HepG2 (cell line): ENCODE results near the gene VCL. TPM values are rescaled to one million over a fixed set of nuclear protein-coding genes. Genes with fewer than 3 reads are reported as not detected.
A peak's percentile ranks its signal among the peaks of the same experiment; 100 is the strongest.

Experiments
- ATF3 ChIP-seq: sonication (generic); formaldehyde crosslinking; IDR thresholded peaks from 2 replicates; pipeline ENCODE4 v1.4.0; 2020; ENCODE audit warnings: missing genetic modification reagents
- BCL3 ChIP-seq: sonication (generic); formaldehyde crosslinking; IDR thresholded peaks from 2 replicates; pipeline ENCODE4 v1.5.1; 2020; ENCODE audit warnings: mild to moderate bottlenecking, missing genetic modification reagents, moderate library complexity
- MAFF ChIP-seq: IDR thresholded peaks from 2 replicates; pipeline ENCODE4 v1.6.1; 2011; ENCODE audit warnings: low read depth, low read length, improper control_type of control experiment
- MAX ChIP-seq: IDR thresholded peaks from 2 replicates; pipeline ENCODE4 v1.6.1; 2012; ENCODE audit warnings: inconsistent platforms
- MAZ ChIP-seq, 2 experiments: sonication (generic) in 1 of 2; formaldehyde crosslinking in 1 of 2; IDR thresholded peaks; 2 replicates each; pipeline versions ENCODE4 v1.5.0 to v1.6.1; 2012 to 2020; ENCODE audit warnings: low read depth in 2 of 2, mild to moderate bottlenecking in 2 of 2, borderline replicate concordance in 1 of 2, improper control_type of control experiment in 1 of 2, low read length in 1 of 2, missing genetic modification reagents in 1 of 2, moderate library complexity in 1 of 2
- MTA1 ChIP-seq: sonication (generic); formaldehyde crosslinking; IDR thresholded peaks from 2 replicates; pipeline ENCODE4 v1.4.0; 2020; ENCODE audit warnings: missing genetic modification reagents, mild to moderate bottlenecking, borderline replicate concordance
- NKX3-1 ChIP-seq: sonication (generic); formaldehyde crosslinking; IDR thresholded peaks from 2 replicates; pipeline ENCODE4 v1.5.0; 2020; ENCODE audit warnings: missing genetic modification reagents
- NRL ChIP-seq: sonication (generic); formaldehyde crosslinking; IDR thresholded peaks from 2 replicates; pipeline ENCODE4 v1.5.0; 2020; ENCODE audit warnings: missing genetic modification reagents, mild to moderate bottlenecking, moderate library complexity, borderline replicate concordance
- TARDBP ChIP-seq: sonication (generic); formaldehyde crosslinking; IDR thresholded peaks from 2 replicates; pipeline ENCODE4 v1.8.0; 2022; ENCODE audit warnings: mild to moderate bottlenecking, missing genetic modification reagents
- ZBTB1 ChIP-seq: sonication (generic); formaldehyde crosslinking; IDR thresholded peaks from 2 replicates; pipeline ENCODE4 v1.4.0; 2020; ENCODE audit warnings: missing genetic modification reagents, borderline replicate concordance
- ZBTB25 ChIP-seq: IDR thresholded peaks from 2 replicates; pipeline ENCODE4 v1.6.1; 2018; ENCODE audit warnings: missing genetic modification reagents
- ZBTB40 ChIP-seq, 2 experiments: fragments of 450-650 bp in 1 of 2; sonication (generic) in 1 of 2; formaldehyde crosslinking in 1 of 2; IDR thresholded peaks; 2 replicates each; pipeline versions ENCODE4 v1.6.1 to v1.8.0; 2016 to 2022; ENCODE audit warnings: antibody characterized with exemption in 1 of 2, mild to moderate bottlenecking in 1 of 2, missing genetic modification reagents in 1 of 2
- ZNF232 ChIP-seq: sonication (generic); formaldehyde crosslinking; IDR thresholded peaks from 2 replicates; pipeline ENCODE4 v1.4.0; 2020; ENCODE audit warnings: missing genetic modification reagents, borderline replicate concordance
- ZNF263 ChIP-seq: sonication (generic); formaldehyde crosslinking; IDR thresholded peaks from 2 replicates; pipeline ENCODE4 v1.4.0; 2020; ENCODE audit warnings: missing genetic modification reagents
- ZNF619 ChIP-seq: sonication (generic); formaldehyde crosslinking; IDR thresholded peaks from 2 replicates; pipeline ENCODE4 v1.4.0; 2020; ENCODE audit warnings: mild to moderate bottlenecking, missing genetic modification reagents
- polyA plus RNA-seq, 8 experiments: library from polyadenylated mRNA; depleted of rRNA in 3 of 8; stranded (reverse) in 7 of 8; unstranded in 1 of 8; fragments of >200 nt; fragmentation: Illumina TruSeq in 4 of 8; extraction: Trizol in 4 of 8; gene quantifications; 2 replicates each; pipeline versions ENCODE4 v1.2.1 to v1.2.3, GENCODE V29; 2011 to 2016; ENCODE audit warnings: low read depth in 4 of 8, missing spikeins in 1 of 8, mixed read lengths in 1 of 8; ENCODE audit not compliant: insufficient read depth in 1 of 8
- total RNA-seq, 5 experiments: library from RNA; depleted of rRNA; stranded (reverse); fragments of >200 nt; fragmentation: Illumina TruSeq; extraction: Trizol; gene quantifications; 2 replicates each; pipeline ENCODE4 v1.2.3, GENCODE V29; 2016; ENCODE audit warnings: low read depth in 1 of 5

The VCL gene
- total and polyA plus RNA-seq, 2 of the 13 experiments (the other 11 are each of a cell fraction or from before 2014, with no cell fraction given): 17.3 to 26.9 TPM

- TF ChIP-seq ATF3 (CRISPR knock-in tag) (no peak), MAX (peak; percentile 52), MTA1 (CRISPR knock-in tag) (peak; percentile 61; the same call in 1 of the 2 replicates), NKX3-1 (0 out of 2 replicates have a peak, but pooled peaks have one; percentile 35), ZBTB25 (peak; percentile 61; the same call in 1 of the 2 replicates), TARDBP (CRISPR knock-in tag) (0 out of 2 replicates have a peak, but pooled peaks have one; percentile 53), MAFF (no peak), ZNF263 (CRISPR knock-in tag) (peak; percentile 27; the same call in 1 of the 2 replicates), BCL3 (CRISPR knock-in tag) (peak; percentile 41; the same call in 1 of the 2 replicates), ZBTB1 (CRISPR knock-in tag) (no peak), ZBTB40 (IDR thresholded peaks at IDR 0.05) (no peak), ZBTB40 (CRISPR knock-in tag; IDR thresholded peaks at IDR 0.05) (peak; percentile 36; the same call in 1 of the 2 replicates), NRL (CRISPR knock-in tag) (peak; percentile 76; the same call in 1 of the 2 replicates), ZNF232 (CRISPR knock-in tag) (peak; percentile 81; the same call in 1 of the 2 replicates), MAZ (IDR thresholded peaks at IDR 0.05; ENCODE audit: borderline replicate concordance, low read depth, low read length) (peak; percentile 99), MAZ (CRISPR knock-in tag; IDR thresholded peaks at IDR 0.05; ENCODE audit: low read depth) (peak; percentile 89), ZNF619 (CRISPR knock-in tag) (no peak; the same call in 1 of the 2 replicates)
Observed at GRCh38 chr10:73997787-73998622, at the start of gene VCL (continued).
